RKO (cell line): ENCODE measurements around the gene TMEM50B.
"Not testable (repeated sequence)": the region's sequence is repeated elsewhere in the genome, so short reads cannot be mapped to it uniquely, and the experiment has no call there.

ENCODE experiments used
- DNase-seq: peaks from one replicate; pipeline ENCODE4 v3.0.0-alpha.2; 2016; ENCODE audit warnings: low spot score

TMEM50B gene

DNA sequence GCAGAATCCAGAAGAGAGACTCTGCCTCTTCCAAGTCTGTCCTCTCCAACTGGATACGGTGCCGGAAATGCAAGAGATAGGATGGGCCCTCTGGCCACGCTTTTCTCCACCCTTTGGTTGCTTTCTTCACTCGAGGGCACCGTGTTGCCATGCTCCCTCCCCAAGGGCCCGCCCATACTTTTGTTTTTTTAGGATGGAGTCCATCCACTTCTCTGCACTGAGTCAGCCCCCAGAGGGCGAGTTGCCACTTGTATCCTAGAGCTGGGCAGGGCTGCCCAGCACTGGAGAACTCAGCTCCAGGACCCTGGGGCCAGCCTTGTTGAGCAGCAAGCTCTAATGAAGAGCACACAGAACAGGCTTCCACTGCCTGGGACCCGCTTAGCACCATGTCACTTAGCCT, 51.1 kb downstream of the TMEM50B start:
- no peak for DNase-seq

DNA sequence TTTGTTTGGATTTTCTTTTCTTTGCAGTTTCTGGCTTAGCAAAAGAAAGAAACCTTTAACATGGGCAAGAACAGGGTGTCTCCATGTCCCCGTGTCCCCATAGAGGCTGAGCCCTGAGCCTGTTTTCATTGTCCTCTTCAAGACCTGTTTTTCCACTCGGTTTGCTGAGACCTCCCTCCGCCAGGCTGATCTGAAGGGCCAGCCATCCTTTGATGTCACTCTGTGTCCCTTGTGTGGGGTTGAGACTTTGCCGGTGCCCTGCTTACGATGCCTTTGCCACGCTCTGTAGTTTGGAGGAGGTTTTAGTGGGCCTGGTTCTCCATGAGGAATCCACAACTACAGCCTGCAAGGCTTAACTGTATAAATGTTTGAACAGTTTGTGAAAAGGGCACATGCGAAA, 52.7 kb downstream of the TMEM50B start:
- DNase-seq, result no peak

DNA sequence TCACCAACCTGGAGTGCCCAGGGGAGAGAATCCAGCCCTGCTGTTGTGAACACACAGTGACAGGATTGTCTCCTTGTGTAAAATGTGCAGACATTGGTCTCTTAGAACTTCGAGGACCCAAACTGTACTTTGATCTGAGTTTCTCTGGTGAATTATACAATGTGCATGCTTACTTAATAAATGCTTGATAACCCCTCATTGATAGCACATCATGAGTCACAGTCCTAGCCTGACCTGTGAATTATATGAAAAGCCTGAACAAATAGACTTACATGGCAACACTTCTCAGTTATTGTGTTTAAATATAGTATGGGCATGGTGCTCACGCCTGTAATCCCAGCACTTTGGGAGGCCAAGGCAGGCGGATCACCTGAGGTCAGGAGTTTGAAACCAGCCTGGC, 53.9 kb downstream of the TMEM50B start:
- no peak for DNase-seq

DNA sequence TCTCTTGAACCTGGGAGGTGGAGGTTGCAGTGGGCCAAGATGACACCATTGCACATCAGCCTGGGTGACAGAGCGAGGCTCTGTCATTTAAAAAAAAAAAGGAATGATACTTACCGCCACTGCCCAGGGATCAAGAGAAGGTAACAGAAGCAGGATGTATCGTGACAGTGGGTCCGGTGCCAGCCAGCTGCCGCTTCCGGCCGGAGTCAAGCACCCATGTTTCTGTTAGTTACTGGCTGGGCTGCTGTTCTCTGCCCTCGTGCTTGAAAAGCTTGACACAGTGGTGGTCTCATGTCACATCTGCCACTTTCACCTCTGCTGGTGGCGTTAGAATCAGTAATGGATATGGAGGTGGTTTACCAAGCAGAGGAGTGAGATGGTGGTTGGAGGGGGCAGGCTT, 55.6 kb downstream of the TMEM50B start:
- no peak for DNase-seq

DNA sequence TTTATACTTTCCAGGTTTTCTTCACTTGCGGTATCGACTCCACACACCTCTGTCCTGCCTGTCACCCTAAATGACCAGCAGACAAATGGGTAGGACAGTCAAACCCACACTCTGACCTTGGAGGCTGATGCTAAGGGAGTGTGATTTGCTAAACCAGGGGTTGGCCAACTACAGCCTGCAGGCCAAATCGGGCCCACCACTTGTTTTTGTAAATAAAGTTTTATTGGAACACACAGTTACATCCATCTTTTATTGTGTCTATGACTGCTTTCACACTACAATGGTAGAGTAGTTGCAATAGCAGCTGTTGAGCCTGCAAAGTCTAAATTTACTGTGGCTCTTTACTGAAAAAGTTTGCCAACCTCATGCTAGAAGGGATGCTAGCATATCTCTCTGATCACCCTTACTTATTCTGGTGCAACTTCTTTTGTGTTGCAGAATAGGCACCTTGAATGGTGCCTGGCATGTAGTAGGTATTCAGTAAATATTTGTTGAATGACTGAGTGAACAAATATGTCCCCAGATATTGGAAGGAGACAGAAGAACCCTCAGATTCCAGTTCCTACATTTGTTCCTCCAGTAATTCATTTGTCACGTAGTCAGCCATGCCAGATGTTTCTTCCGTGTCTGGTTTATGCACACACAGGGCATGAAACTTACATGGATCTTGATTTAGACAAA, 57.9 kb downstream of the TMEM50B start:
- DNase-seq, result no peak

DNA sequence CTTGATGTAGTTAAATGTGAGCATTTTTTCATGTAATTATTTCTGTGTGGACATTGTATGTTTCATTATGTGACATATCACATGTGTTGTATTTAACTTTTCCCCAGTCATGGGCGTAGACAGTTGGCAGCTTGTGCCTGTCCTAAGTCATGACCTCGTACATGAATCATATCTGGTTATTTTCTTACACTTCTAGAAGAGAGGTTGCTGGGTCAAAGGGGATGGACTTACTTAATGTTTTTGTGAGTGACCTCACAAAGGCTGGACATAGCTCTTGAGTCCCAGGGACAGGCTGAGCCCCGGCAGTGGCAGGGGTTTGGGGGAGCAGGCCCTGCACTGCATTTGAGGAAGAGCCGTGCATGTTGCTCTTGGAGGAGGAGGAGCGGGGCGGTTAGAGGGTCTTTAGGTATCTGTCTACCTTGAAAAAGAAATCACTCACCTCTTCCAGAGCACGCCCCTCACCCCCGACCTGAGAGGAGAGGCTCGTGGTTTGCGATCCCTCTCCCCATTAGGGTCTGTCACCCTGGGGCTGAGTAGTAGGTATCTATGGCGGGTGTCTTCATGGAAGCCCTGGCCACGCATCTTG, 60.1 kb downstream of the TMEM50B start:
- peak; percentile 45 for DNase-seq

DNA sequence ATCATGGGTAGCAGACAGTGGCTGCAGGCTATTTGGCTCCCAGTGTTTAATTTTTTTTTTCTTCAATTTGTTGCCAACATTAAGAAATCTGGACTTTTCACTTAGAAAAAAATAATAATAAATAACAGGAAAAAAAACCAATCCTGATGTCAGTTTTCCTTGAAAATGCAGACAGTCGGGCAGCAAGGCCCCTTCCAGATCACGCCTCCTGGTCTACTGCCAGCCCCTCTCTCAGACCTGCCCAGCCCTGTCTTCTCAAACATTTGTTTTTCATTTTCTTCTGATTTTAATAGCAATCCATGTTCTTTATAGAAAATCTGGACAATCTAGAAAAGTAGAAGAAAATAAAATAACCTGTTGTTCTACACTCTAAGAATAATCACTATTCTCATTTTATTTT, 61.1 kb downstream of the TMEM50B start:
- no peak for DNase-seq

DNA sequence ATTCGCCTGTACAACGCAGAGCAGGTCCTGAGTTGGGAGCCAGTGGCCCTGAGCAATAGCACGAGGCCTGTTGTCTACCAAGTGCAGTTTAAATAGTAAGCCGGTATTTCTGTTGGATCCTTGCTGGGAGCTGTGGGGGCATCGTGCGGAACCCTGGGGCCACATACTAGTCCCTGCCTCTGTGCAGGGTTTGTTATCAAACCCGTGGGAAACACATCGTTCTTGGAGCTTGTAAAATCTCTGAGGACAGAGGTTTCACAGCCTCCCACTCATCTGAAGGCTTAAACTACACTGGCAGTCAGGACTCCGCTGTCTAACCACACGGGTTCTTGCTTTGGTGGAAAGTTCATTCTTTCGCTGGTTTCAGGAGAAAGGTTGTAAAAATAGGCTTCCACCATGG, 64.8 kb downstream of the TMEM50B start:
- DNase-seq, result no peak

DNA sequence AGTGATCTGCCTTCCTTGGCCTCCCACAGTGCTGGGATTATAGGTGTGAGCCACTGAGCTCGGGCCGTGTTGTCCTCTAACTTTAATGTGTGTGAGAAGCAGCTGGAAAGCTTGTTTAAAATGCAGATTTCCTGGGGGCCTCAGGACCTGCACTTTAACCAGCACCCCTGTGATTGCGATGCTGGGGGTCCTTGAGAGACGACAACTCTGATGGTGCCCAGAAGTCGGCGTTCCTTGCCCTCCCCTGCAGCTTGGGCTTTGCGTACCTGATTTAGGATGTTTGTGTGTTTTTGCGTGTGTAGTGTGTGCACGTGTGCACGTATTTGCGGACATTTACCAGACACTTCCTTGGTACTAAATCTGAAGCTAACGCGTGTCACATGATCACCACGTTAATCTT, 65.7 kb downstream of the TMEM50B start:
- DNase-seq, result no peak

DNA sequence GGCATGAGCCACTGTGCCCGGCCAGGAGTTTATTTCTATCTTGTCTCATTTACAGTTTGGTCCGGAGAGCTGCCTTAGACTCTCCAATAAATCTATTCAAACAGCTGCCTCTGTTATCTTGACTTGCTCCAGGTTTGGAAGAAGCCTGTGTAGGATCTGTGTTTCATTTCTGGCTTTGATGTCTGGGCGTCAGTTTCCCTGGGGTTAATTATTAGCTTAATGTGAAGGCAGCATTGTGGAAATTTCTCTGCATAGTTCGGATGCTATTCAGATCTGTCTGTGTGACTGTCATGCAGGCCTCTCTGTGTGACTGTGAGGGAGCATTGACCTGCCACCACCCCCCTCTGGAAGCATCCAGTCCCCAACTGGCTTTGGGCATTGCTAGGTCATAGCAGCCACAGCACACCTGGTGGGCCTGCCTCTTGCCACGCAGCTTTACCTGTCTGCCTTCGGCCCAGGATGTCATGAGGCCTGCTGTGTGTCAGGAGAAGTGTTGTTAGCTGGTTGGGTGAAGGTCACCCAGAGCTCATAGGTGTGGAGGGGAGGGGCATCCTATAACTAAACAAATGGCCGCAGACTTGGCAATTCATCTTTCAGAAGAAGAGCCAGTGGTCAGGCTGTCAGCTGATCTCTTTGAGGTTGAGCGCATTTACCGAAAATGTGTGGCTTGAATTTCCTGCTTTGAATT, 66.8 kb downstream of the TMEM50B start:
- no peak for DNase-seq

DNA sequence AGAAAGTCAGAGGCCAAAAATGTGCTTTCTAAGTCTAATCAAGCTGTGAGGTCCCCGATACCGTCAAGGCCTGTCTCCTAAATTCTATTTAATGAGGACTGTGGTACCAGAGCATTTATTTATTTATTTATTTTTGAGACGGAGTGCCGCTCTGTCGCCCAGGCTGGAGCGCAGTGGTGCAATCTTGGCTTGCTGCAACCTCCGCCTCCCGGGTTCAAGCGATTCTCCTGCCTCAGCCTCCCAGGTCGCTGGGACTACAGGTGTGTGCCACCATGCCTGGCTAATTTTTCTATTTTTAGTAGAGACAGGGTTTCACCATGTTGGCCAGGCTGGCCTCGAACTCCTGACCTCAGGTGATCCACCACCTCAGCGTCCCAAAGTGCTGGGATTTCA, 67.3 kb downstream of the TMEM50B start:
- not testable (repeated sequence) for DNase-seq

DNA sequence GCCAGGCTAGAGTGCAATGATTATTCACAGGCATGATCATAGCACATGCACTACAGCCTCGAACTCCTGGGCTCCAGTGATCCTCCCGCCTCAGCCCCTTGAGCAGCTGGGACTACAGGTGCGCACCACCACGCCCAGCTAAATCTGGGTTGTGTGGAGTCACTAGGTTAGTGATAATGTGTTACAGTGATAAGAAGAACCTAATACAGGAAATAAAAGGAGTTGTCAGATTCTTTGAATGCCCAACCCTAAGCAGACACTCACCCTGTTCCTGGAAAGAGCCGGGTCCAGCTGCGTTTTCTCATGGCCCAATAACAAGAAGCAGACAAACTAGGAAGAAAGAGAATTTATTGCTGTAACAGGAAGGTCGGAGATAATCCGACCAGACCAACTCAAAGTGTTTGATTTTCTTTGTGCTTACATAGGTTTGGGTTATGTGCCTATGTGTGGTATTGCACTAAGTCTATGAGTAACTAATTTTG, 67.8 kb downstream of the TMEM50B start:
- DNase-seq, result no peak

DNA sequence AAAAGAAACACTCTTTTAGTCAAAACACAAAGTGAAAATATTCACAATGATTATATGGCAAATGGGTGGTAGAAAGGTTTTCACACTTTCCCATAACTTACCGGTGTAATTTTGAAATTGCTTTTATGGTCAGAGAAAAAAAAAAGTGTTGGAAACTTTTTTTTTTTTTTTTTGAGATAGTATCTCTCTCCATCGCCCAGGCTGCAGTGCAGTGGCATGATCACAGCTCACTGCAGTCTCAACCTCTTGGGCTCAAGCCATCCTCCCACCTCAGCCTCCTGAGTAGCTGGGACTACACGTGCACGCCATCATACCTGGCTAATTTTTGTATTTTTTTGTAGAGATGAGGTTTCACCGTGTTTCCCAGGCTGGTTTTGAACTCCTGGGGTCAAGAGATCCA, 73.3 kb downstream of the TMEM50B start:
- DNase-seq, result no peak

DNA sequence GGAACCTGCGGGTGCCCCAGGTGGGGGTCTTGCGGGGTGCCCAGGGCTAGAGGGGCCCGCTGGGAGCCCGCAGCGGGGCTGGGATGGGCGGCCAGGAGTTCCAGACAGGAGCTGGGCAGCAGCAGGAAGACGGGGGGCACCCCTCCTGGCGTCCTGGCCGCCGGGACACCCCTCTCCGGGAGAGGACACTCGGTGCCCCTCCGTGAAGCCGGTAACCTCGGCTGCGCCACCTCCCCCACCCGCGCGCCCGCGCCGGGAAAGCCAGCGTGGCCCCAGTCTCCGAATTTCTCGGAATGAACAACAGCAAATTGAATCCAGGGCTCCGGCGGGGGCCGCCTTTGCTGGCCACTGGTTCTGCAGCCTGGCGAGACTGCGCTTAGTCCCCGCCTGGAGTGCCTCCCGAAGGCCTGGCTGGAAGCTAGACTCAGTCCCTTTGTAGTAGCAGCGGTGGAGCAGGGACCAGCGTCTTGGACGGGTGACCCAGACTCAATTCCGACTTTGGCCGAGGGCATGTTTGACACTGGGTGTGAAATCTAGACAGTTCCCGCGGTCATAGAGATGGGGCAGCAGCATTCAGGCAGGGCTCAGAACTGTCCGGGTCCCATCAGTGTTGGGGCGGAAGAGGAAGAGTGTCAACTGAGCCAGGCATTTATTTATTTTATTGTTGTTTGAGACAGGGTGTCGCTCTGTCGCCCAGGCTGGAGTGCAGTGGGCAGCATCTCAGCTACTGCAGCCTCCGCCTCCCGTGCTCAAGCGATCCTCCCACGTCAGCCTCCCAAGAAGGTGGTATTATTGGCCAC, 75.8 kb downstream of the TMEM50B start:
- peak; percentile 47 for DNase-seq

DNA sequence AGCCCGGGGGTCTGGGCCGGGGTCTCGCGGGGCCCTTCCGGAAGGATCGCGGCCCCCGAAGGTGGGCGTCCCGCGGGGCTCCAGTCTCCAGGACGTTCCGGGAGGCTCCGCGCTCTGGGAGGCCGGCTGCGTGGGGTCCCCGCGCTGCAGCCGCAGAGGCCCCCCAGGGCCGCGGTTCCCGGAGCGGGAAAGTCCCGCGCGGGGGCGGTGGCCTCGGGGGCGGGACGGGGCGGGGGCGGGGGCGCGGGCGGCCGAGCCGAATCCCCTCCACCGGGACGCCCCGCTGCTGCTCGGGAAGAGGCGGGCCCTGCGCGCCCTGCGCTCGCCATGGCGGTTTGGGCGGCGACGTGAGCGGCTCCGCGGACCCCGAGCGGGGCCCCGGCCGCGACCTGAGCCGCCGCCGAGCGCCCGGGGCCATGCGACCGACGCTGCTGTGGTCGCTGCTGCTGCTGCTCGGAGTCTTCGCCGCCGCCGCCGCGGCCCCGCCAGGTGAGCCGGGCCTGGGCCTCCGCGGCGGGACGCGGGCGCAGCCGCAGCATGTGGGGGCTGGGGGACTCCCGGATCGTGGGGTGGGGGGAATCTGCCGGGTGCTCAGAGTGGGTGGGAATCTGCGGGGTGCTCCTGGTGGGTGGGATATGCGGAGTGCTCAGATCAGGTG, 76.5 kb downstream of the TMEM50B start, which contains the start of gene IFNGR2:
Gene IFNGR2 (plus strand): TSS at position 286 of the 658 bp plus-strand sequence. CDS start 131 bp downstream, at position 417.
- no peak for DNase-seq

DNA sequence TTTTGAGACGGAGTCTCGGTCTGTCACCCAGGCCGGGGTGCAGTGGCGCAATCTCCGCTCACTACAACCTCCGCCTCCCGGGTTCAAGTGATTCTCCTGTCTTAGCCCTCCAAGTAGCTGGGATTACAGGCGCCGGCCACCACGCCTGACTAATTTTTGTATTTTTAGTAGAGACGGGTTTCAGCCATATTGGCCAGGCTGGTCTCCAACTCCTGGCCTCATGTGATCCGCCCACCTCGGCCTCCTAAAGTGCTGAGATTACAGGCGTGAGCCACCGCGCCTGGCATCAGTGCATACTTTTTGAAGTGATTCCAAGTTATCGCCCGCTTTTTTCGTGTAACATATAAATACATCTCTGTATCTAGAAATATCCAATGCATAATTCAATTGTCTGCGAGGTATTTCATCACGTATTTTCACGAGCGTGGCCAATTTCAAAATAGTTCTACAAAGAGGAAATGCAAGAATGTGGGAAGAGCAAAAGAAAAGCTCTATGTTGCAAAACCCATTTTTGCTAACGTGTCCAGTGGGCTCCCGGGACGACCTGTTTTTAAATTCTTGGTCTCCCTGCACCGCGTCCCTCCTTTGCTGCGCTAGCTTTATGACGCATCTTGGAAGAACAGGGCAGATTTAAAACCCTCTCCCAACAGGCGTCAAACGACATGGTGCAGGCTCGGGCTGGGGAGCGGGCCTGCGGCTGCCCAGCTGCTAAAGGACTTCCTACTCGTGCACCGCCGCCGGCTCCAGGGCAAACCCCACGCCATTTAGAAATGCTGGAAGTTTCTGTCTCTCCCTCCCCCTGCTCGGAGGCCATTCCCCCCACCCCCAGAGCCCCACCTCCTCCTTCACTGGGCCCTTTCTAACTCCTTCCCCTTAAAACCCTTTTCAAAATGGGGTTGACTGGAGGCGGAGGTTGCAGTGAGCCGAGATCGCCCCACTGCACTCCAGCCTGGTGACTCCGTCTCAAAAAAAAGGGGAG, 77.5 kb downstream of the TMEM50B start:
- DNase-seq, result no peak

DNA sequence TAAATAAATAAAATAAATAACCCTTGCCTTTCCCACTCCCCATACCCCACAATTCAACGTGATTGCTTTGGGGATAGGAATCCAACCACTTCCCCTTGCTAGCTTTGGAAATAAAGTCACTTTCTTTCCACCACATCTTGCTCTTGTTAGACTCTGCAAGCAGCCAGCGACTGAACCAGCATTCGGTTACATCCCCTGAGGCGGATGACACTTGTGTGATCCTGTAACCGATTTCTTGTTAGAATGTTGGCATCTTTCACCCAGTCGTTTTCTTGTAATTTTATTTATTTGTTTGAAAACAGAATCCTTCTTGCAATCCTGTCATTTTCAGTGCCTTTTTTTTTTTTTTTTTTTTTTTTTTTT, 78.2 kb downstream of the TMEM50B start:
- no peak for DNase-seq
